Glutamatergic neuron (in vitro differentiated cells): ENCODE measurements around the gene BOD1L2. TPM values are rescaled to one million over a fixed set of nuclear protein-coding genes. Genes with fewer than 3 reads are reported as not detected.

Experiments
- DNase-seq: peaks from one replicate; pipeline ENCODE4 v3.0.0; 2022
- H3K27ac Mint-ChIP-seq: one replicate; pipeline ENCODE4 v1.8.0; 2020; ENCODE audit warnings: mild to moderate bottlenecking, mixed read lengths, inconsistent platforms; ENCODE audit not compliant: unreplicated experiment
- H3K27me3 Mint-ChIP-seq: one replicate; pipeline ENCODE4 v1.8.0; 2020; ENCODE audit warnings: mild to moderate bottlenecking, moderate library complexity, mixed read lengths, inconsistent platforms; ENCODE audit not compliant: unreplicated experiment
- H3K36me3 Mint-ChIP-seq: one replicate; pipeline ENCODE4 v1.8.0; 2020; ENCODE audit warnings: mild to moderate bottlenecking, mixed read lengths, inconsistent platforms; ENCODE audit not compliant: unreplicated experiment
- H3K4me1 Mint-ChIP-seq: one replicate; pipeline ENCODE4 v1.8.0; 2020; ENCODE audit warnings: mild to moderate bottlenecking, low read depth, mixed read lengths, inconsistent platforms; ENCODE audit not compliant: unreplicated experiment
- H3K4me3 Mint-ChIP-seq: one replicate; pipeline ENCODE4 v1.8.0; 2020; ENCODE audit warnings: mild to moderate bottlenecking, mixed read lengths, inconsistent platforms; ENCODE audit not compliant: unreplicated experiment
- H3K9me3 Mint-ChIP-seq: one replicate; pipeline ENCODE4 v1.8.0; 2020; ENCODE audit warnings: mild to moderate bottlenecking, moderate library complexity, mixed read lengths, inconsistent platforms; ENCODE audit not compliant: unreplicated experiment
- CTCF ChIP-seq: fragments of 200-600 bp; sonication (generic); IDR thresholded peaks from one replicate; pipeline ENCODE4 v1.5.0; 2021; ENCODE audit not compliant: partially characterized antibody, unreplicated experiment
- total RNA-seq: library from RNA; stranded (reverse); fragmentation: NEBNext Ultra II Directional; extraction: Animal tissue kit (Norgen Biotek cat#: 25700); gene quantifications from one replicate; pipeline ENCODE4 v1.2.1, GENCODE V29; 2021; ENCODE audit not compliant: unreplicated experiment

Gene BOD1L2
- total RNA-seq, 1 donor from 2014 or later: not detected

GRCh38 chr18:57171026-57171425 is 24.1 kb downstream of the BOD1L2 start:
- Mint-ChIP-seq H3K27me3 (no peaks in the 10 kb centered on the region), H3K27ac (no peak overlapping the region)
- no peak for TF ChIP-seq CTCF

GRCh38 chr18:57175532-57175931 is 28.6 kb downstream of the BOD1L2 start:
- Mint-ChIP-seq H3K27me3 (peaks cover 5% of the 10 kb centered on the region), H3K9me3 (peaks cover 3% of the 10 kb centered on the region), H3K27ac (no peak overlapping the region), H3K4me1 (no peaks in the 10 kb centered on the region), H3K36me3 (peaks cover 12% of the 10 kb centered on the region), H3K4me3 (no peak overlapping the region)
- DNase-seq: no peak
- TF ChIP-seq CTCF: no peak

More at GRCh38 chr18:57171026-57171425, 24.1 kb downstream of the BOD1L2 start:
- Mint-ChIP-seq H3K4me1 (no peaks in the 10 kb centered on the region), H3K9me3 (no peaks in the 10 kb centered on the region), H3K36me3 (peaks cover 14% of the 10 kb centered on the region), H3K4me3 (no peak overlapping the region)
- no peak for DNase-seq

GRCh38 chr18:57185434-57185833 is 38.5 kb downstream of the BOD1L2 start:
- no peak for TF ChIP-seq CTCF
- Mint-ChIP-seq H3K27ac (no peak overlapping the region), H3K4me1 (peaks cover 5% of the 10 kb centered on the region), H3K27me3 (no peaks in the 10 kb centered on the region), H3K4me3 (no peak overlapping the region), H3K36me3 (peaks cover 39% of the 10 kb centered on the region), H3K9me3 (peaks cover 12% of the 10 kb centered on the region)
- no peak for DNase-seq

GRCh38 chr18:57188851-57189557 is 42.1 kb downstream of the BOD1L2 start:
- H3K27me3 Mint-ChIP-seq: no peaks in the 10 kb centered on the region
- peaks cover 28% of the 10 kb centered on the region for H3K36me3 Mint-ChIP-seq
- peaks cover 5% of the 10 kb centered on the region for H3K9me3 Mint-ChIP-seq
- H3K4me3 Mint-ChIP-seq: no peak overlapping the region
- peaks cover 5% of the 10 kb centered on the region for H3K4me1 Mint-ChIP-seq
- no peak for DNase-seq
- no peak overlapping the region for H3K27ac Mint-ChIP-seq
- no peak for TF ChIP-seq CTCF

GRCh38 chr18:57190026-57190425 is 43.1 kb downstream of the BOD1L2 start:
- Mint-ChIP-seq H3K36me3 (peaks cover 23% of the 10 kb centered on the region), H3K27ac (no peak overlapping the region), H3K4me3 (no peak overlapping the region), H3K4me1 (peaks cover 5% of the 10 kb centered on the region), H3K27me3 (no peaks in the 10 kb centered on the region), H3K9me3 (peaks cover 3% of the 10 kb centered on the region)
- no peak for DNase-seq
- TF ChIP-seq CTCF: no peak
